ENCODE data around the gene MLXIP.

MLXIP gene

GRCh38 chr12:122189626-122190475 is 111.3 kb downstream of the MLXIP start:
- no peak for DNase-seq

- peak in 4 of 5 donors; percentile 37 to 54 (median 44) for DNase-seq
These were observed 112.5 kb downstream of the MLXIP start for GRCh38 chr12:122190842-122191668.

GRCh38 chr12:122192441-122192840 is 113.9 kb downstream of the MLXIP start:
- DNase-seq = no peak

DNA sequence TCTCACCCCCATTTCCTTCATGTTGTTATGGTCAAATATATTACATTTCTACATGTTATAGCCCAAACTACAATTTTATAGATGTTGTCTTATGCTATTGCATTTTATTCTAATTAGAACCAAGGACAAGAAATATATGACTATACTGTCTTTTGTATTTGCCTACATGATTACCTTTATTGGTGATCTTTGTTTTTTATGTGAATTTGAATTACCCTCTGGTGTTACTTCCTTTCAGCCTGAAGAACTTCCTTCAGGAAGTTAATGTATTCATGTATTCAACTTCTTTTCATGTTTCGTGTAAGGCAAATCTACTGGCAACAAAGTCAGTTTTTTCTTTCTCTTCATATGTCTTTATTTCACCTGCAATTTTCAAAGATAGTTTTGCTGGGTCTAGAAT is 116.2 kb downstream of the MLXIP start:
- no peak for DNase-seq

- DNase-seq = no peak
These were observed 116.8 kb downstream of the MLXIP start for GRCh38 chr12:122195405-122195804.
